Stomach (tissue), 9 donors: ENCODE results near the gene PLEKHG4B. TPM values are rescaled to one million over a fixed set of nuclear protein-coding genes. Genes with fewer than 3 reads are reported as not detected.
"Not testable (repeated sequence)": the region's sequence is repeated elsewhere in the genome, so short reads cannot be mapped to it uniquely, and the experiment has no call there.

Experiments
- DNase-seq, 2 donors: peaks; one replicate each; pipeline versions ENCODE4 v3.0.0 to v3.0.0-alpha.2; 2013 to 2019
- H3K27ac ChIP-seq, 5 donors: fragments of 200-600 bp in 4 of 5; sonication (generic) in 4 of 5; one replicate each; pipeline ENCODE4 v1.5.1; 2013 to 2019; ENCODE audit warnings: mild to moderate bottlenecking in 1 of 5, moderate library complexity in 1 of 5
- H3K27me3 ChIP-seq, 3 donors: fragments of 200-600 bp; sonication (generic); one replicate each; pipeline ENCODE4 v1.5.1; 2017 to 2019; ENCODE audit warnings: mixed run types in 1 of 3
- H3K36me3 ChIP-seq, 4 donors: fragments of 200-600 bp; sonication (generic); 1 replicate in 3 of 4; 2 replicates in 1 of 4; pipeline ENCODE4 v1.5.1; 2016 to 2019
- H3K4me1 ChIP-seq, 4 donors: fragments of 200-600 bp; sonication (generic); one replicate each; pipeline ENCODE4 v1.5.1; 2016 to 2019
- H3K4me3 ChIP-seq, 4 donors: fragments of 200-600 bp; sonication (generic) in 3 of 4; one replicate each; pipeline ENCODE4 v1.5.1; 2016 to 2019; ENCODE audit warnings: mild to moderate bottlenecking in 1 of 4
- H3K9me3 ChIP-seq, 4 donors: fragments of 200-600 bp; sonication (generic); one replicate each; pipeline ENCODE4 v1.5.1; 2016 to 2019
- CTCF ChIP-seq, 7 experiments: fragments of 450-650 bp in 4 of 7; fragments of 200-600 bp in 3 of 7; sonication (generic) in 3 of 7; IDR thresholded peaks; one replicate each; pipeline ENCODE4 v1.5.1; 2016 to 2019; ENCODE audit warnings: antibody characterized with exemption in 7 of 7, control low read depth in 2 of 7, mild to moderate bottlenecking in 1 of 7
- EP300 ChIP-seq: sonication (generic); formaldehyde crosslinking; IDR thresholded peaks from one replicate; pipeline ENCODE4 v1.6.1; 2017; ENCODE audit warnings: antibody characterized with exemption
- POLR2A ChIP-seq, 4 donors: fragments of 450-650 bp; IDR thresholded peaks; one replicate each; pipeline ENCODE4 v1.6.1; 2016; ENCODE audit warnings: antibody characterized with exemption in 4 of 4, control low read depth in 2 of 4, mild to moderate bottlenecking in 1 of 4, moderate library complexity in 1 of 4
- POLR2AphosphoS5 ChIP-seq, 3 donors: sonication (generic); formaldehyde crosslinking; IDR thresholded peaks; one replicate each; pipeline ENCODE4 v1.6.1; 2016; ENCODE audit warnings: antibody characterized with exemption in 3 of 3
- WGBS, 5 donors: extraction: QIAGEN DNeasy Blood & Tissue Kit in 3 of 5; methylation state at CpG; one replicate each; pipeline versions ENCODE4 v1.1.5 to v1.1.7; 2013 to 2018; 5-methylcytosine and 5-hydroxymethylcytosine counted together
- intact Hi-C: fragments of 100-400 bp; cut with DNase I; formaldehyde crosslinking; loops from one replicate; pipeline ENCODE4 v1.15.1; 2023; ENCODE audit warnings: low total_unique reads
- polyA plus RNA-seq, 3 donors: library from polyadenylated mRNA; stranded (reverse); fragments of 200-250 nt; gene quantifications; one replicate each; pipeline ENCODE4 v1.2.3, GENCODE V29; 2013
- small RNA-seq, 4 donors: library from RNA; depleted of rRNA; stranded (forward); fragments of <200 nt; gene quantifications; one replicate each; pipeline ENCODE3, GENCODE V24; 2016
- total RNA-seq, 5 donors: library from RNA; depleted of rRNA; stranded (reverse); fragments of >200 nt; gene quantifications; one replicate each; pipeline versions ENCODE4 v1.1.0 to v1.2.3, GENCODE V29; 2014 to 2016
- donor health status: healthy with polysubstance abuse.
- donor health status: Bipolar disorder and iron deficiency.
- donor health status: healthy.

PLEKHG4B gene
- total and polyA plus RNA-seq, 8 donors: 0.15 to 4.3 (median 1.8) TPM; not detected in 1

- intact Hi-C loops: no loop called here
- WGBS, 5 donors: 82 to 91% (median 89%) methylated on average over 13 of the region's 13 CpGs
- peaks cover 71 to 100% (median 99%) of the 10 kb centered on the region in 4 donors for H3K36me3 ChIP-seq
- no peaks in the 10 kb centered on the region for H3K4me1 ChIP-seq
- no peaks in the 10 kb centered on the region for H3K27me3 ChIP-seq
- H3K4me3 ChIP-seq: no peak overlapping the region
- no peak overlapping the region for H3K27ac ChIP-seq
- no peaks in the 10 kb centered on the region for H3K9me3 ChIP-seq
- TF ChIP-seq POLR2A (IDR thresholded peaks at IDR 0.05) (no peak), EP300 (no peak), CTCF (IDR thresholded peaks at IDR 0.05) (no peak), POLR2AphosphoS5 (IDR thresholded peaks at IDR 0.05) (no peak)
- DNase-seq: no peak
Observed at GRCh38 chr5:231661-232060, 139.7 kb downstream of the PLEKHG4B start.

- intact Hi-C loops, H3K27me3 ChIP-seq, H3K4me3 ChIP-seq, DNase-seq, H3K4me1 ChIP-seq, H3K9me3 ChIP-seq, H3K27ac ChIP-seq: not testable (repeated sequence)
- WGBS, 5 donors: 93 to 97% (median 95%) methylated on average over 20 of the region's 20 CpGs
- peaks cover 62 to 98% (median 97%) of the 10 kb centered on the region in 4 donors for H3K36me3 ChIP-seq
Observed at GRCh38 chr5:233426-233825, 141.5 kb downstream of the PLEKHG4B start.

GRCh38 chr5:234450-234849, 142.5 kb downstream of the PLEKHG4B start:
- Histone ChIP-seq H3K4me1 (no peaks in the 10 kb centered on the region), H3K27me3 (no peaks in the 10 kb centered on the region), H3K36me3 (peaks cover 58 to 98% (median 97%) of the 10 kb centered on the region in 4 donors), H3K9me3 (no peaks in the 10 kb centered on the region), H3K4me3 (no peak overlapping the region), H3K27ac (no peak overlapping the region)
- TF ChIP-seq POLR2AphosphoS5 (IDR thresholded peaks at IDR 0.05) (no peak), POLR2A (IDR thresholded peaks at IDR 0.05) (no peak), CTCF (IDR thresholded peaks at IDR 0.05) (no peak), EP300 (no peak)
- WGBS, 5 donors: 82 to 96% (median 92%) methylated on average over 8 of the region's 8 CpGs
- DNase-seq: no peak
- intact Hi-C loops: no loop called here

- WGBS, 5 donors: 96 to 99% (median 98%) methylated on average over 5 to 9 of the region's 9 CpGs
- DNase-seq, intact Hi-C loops, H3K4me3 ChIP-seq, H3K27ac ChIP-seq, H3K9me3 ChIP-seq, H3K4me1 ChIP-seq, H3K27me3 ChIP-seq: not testable (repeated sequence)
- H3K36me3 ChIP-seq: peaks cover 62 to 98% (median 97%) of the 10 kb centered on the region in 4 donors
Observed at GRCh38 chr5:235527-235926, 143.6 kb downstream of the PLEKHG4B start.

- H3K4me1 ChIP-seq, intact Hi-C loops, H3K27ac ChIP-seq, H3K27me3 ChIP-seq, DNase-seq, H3K4me3 ChIP-seq, H3K9me3 ChIP-seq: not testable (repeated sequence)
- WGBS, 5 donors: 95 to 98% (median 96%) methylated on average over 7 to 8 of the region's 8 CpGs
- H3K36me3 ChIP-seq: peaks cover 73 to 98% (median 97%) of the 10 kb centered on the region in 4 donors
Observed at GRCh38 chr5:237931-238330, 146.0 kb downstream of the PLEKHG4B start.

Small RNA genes lying within 50 kb of the gene (small RNA-seq; reads per million reads assigned to genes)
- gene RF00019: 0 reads per million in 4 donors

Other genes with a start within 250 kb of the PLEKHG4B start
- under 1 TPM in 1 of 5 donors, not detected in 4; 0.37 TPM for gene LRRC14B, start 99.3 kb downstream of the PLEKHG4B start, total RNA-seq
- under 1 TPM in 1 of 3 donors, not detected in 2; 0.05 TPM for gene LRRC14B, start 99.3 kb downstream of the PLEKHG4B start, polyA plus RNA-seq
- 1 to 10 TPM; 1.2 to 8.5 (median 5.5) TPM for gene CCDC127, start 126.0 kb downstream of the PLEKHG4B start, total RNA-seq
- gene CCDC127, start 126.0 kb downstream of the PLEKHG4B start, polyA plus RNA-seq: 1 to 10 TPM; 1.5 to 1.9 (median 1.7) TPM
- 100 to 1,000 TPM in 3 of 5 donors, 10 to 100 TPM in 2; 78.8 to 509 (median 116) TPM for gene SDHA, start 126.2 kb downstream of the PLEKHG4B start, total RNA-seq
- gene SDHA, start 126.2 kb downstream of the PLEKHG4B start, polyA plus RNA-seq: 100 to 1,000 TPM in 2 of 3 donors, 10 to 100 TPM in 1; 96.7 to 114 (median 108) TPM
- gene PDCD6, start 179.5 kb downstream of the PLEKHG4B start, total RNA-seq: 100 to 1,000 TPM in 1 of 5 donors, 10 to 100 TPM in 4; 58.5 to 105 (median 72.3) TPM
- gene PDCD6, start 179.5 kb downstream of the PLEKHG4B start, polyA plus RNA-seq: 100 to 1,000 TPM; 108 to 119 (median 117) TPM
- gene AHRR, start 229.5 kb downstream of the PLEKHG4B start, total RNA-seq: 10 to 100 TPM in 1 of 5 donors, 1 to 10 TPM in 2, under 1 TPM in 1, not detected in 1; 0.92 to 47.8 (median 1.3) TPM
- 1 to 10 TPM in 1 of 3 donors, under 1 TPM in 2; 0.63 to 1.1 (median 0.93) TPM for gene AHRR, start 229.5 kb downstream of the PLEKHG4B start, polyA plus RNA-seq